Parathyroid adenoma (tissue), 2 donors: Measurements from ENCODE around the gene MFAP1.
A peak's percentile ranks its signal among the peaks of the same experiment; 100 is the strongest.

Source experiments
- H2AFZ ChIP-seq: fragments of 300-600 bp; sonication (generic); one replicate; pipeline ENCODE4 v1.7.0; 2017; ENCODE audit warnings: antibody characterized with exemption, mild to moderate bottlenecking
- H3K27ac ChIP-seq: fragments of 300-600 bp; sonication (generic); one replicate; pipeline ENCODE4 v1.7.0; 2017
- H3K27me3 ChIP-seq: fragments of 300-600 bp; sonication (generic); one replicate; pipeline ENCODE4 v1.7.0; 2017; ENCODE audit warnings: low read length; ENCODE audit not compliant: control insufficient read depth, insufficient read depth
- H3K36me3 ChIP-seq: fragments of 300-600 bp; sonication (generic); one replicate; pipeline ENCODE4 v1.7.0; 2017; ENCODE audit warnings: low read length; ENCODE audit not compliant: control insufficient read depth, insufficient read depth
- H3K4me1 ChIP-seq: fragments of 300-600 bp; sonication (generic); one replicate; pipeline ENCODE4 v1.7.0; 2017; ENCODE audit warnings: control low read depth
- H3K4me2 ChIP-seq: fragments of 300-600 bp; sonication (generic); one replicate; pipeline ENCODE4 v1.7.0; 2017; ENCODE audit warnings: low read length
- H3K4me3 ChIP-seq: fragments of 300-600 bp; sonication (generic); one replicate; pipeline ENCODE4 v1.7.0; 2017; ENCODE audit warnings: low read depth, low read length
- H3K79me2 ChIP-seq: fragments of 300-600 bp; sonication (generic); one replicate; pipeline ENCODE4 v1.7.0; 2017; ENCODE audit warnings: control low read depth
- H3K9ac ChIP-seq: fragments of 300-600 bp; sonication (generic); one replicate; pipeline ENCODE4 v1.7.0; 2017; ENCODE audit warnings: mild to moderate bottlenecking
- H3K9me3 ChIP-seq: fragments of 300-600 bp; sonication (generic); one replicate; pipeline ENCODE4 v1.7.0; 2017; ENCODE audit warnings: low read length; ENCODE audit not compliant: control insufficient read depth
- CTCF ChIP-seq: fragments of 300-600 bp; sonication (generic); IDR thresholded peaks from one replicate; pipeline ENCODE4 v1.7.0; 2017; ENCODE audit warnings: antibody characterized with exemption, mild to moderate bottlenecking
- donor health status: primary hyperparathyroidism.

The MFAP1 gene

GRCh38 chr15:43799209-43799944 lies 25.1 kb downstream of the MFAP1 start:
- no peaks in the 10 kb centered on the region for H3K27me3 ChIP-seq
- TF ChIP-seq CTCF = no peak
- peaks cover 5% of the 10 kb centered on the region for H3K79me2 ChIP-seq
- no peaks in the 10 kb centered on the region for H3K9me3 ChIP-seq
- peak overlapping the region; percentile 85 for H3K27ac ChIP-seq
- no peaks in the 10 kb centered on the region for H3K36me3 ChIP-seq
- H3K4me2 ChIP-seq = no peak overlapping the region
- no peak overlapping the region for H3K4me3 ChIP-seq
- H3K4me1 ChIP-seq = peaks cover 3% of the 10 kb centered on the region
- H2AFZ ChIP-seq = no peak overlapping the region
- no peak overlapping the region for H3K9ac ChIP-seq

GRCh38 chr15:43796566-43796965 lies 27.9 kb downstream of the MFAP1 start:
- no peaks in the 10 kb centered on the region for H3K36me3 ChIP-seq
- H3K79me2 ChIP-seq = peaks cover 10% of the 10 kb centered on the region
- no peak overlapping the region for H3K4me2 ChIP-seq
- no peaks in the 10 kb centered on the region for H3K27me3 ChIP-seq
- no peak overlapping the region for H2AFZ ChIP-seq
- H3K4me3 ChIP-seq = no peak overlapping the region
- H3K9me3 ChIP-seq = no peaks in the 10 kb centered on the region
- TF ChIP-seq CTCF = no peak
- H3K9ac ChIP-seq = no peak overlapping the region
- H3K27ac ChIP-seq = no peak overlapping the region
- peaks cover 3% of the 10 kb centered on the region for H3K4me1 ChIP-seq

GRCh38 chr15:43795997-43796396 lies 28.5 kb downstream of the MFAP1 start:
- Histone ChIP-seq H3K27me3 (no peaks in the 10 kb centered on the region), H3K9ac (no peak overlapping the region), H3K36me3 (no peaks in the 10 kb centered on the region), H3K4me1 (no peaks in the 10 kb centered on the region), H3K4me3 (no peak overlapping the region), H3K4me2 (no peak overlapping the region), H3K79me2 (peaks cover 10% of the 10 kb centered on the region), H3K9me3 (no peaks in the 10 kb centered on the region), H2AFZ (no peak overlapping the region), H3K27ac (no peak overlapping the region)
- no peak for TF ChIP-seq CTCF

- H3K4me2 ChIP-seq = no peak overlapping the region
- H2AFZ ChIP-seq = no peak overlapping the region
- H3K27ac ChIP-seq = peak overlapping the region; percentile 15
- H3K9ac ChIP-seq = no peak overlapping the region
- H3K9me3 ChIP-seq = no peaks in the 10 kb centered on the region
- H3K27me3 ChIP-seq = no peaks in the 10 kb centered on the region
- H3K4me1 ChIP-seq = no peaks in the 10 kb centered on the region
- peaks cover 10% of the 10 kb centered on the region for H3K79me2 ChIP-seq
- H3K36me3 ChIP-seq = no peaks in the 10 kb centered on the region
- H3K4me3 ChIP-seq = no peak overlapping the region
- no peak for TF ChIP-seq CTCF
Observed at GRCh38 chr15:43795197-43795596, 29.3 kb downstream of the MFAP1 start.
